DMS153 (cell line): ENCODE measurements around the gene MXRA7.
A peak's percentile ranks its signal among the peaks of the same experiment; 100 is the strongest.
"Not testable (repeated sequence)": the region's sequence is repeated elsewhere in the genome, so short reads cannot be mapped to it uniquely, and the experiment has no call there.

ENCODE experiments used
- DNase-seq: peaks from one replicate; lab custom pipeline; 2025; lab: John Stamatoyannopoulos, UW

The MXRA7 gene

GRCh38 chr17:76643553-76644148 lies 67.1 kb downstream of the MXRA7 start, which contains the start of gene ST6GALNAC1:
ST6GALNAC1 (minus strand) TSS chr17:76643757; CDS start chr17:76643638, 119 bp downstream.
- peak; percentile 38 for DNase-seq

GRCh38 chr17:76642994-76643393 lies 67.8 kb downstream of the MXRA7 start:
- DNase-seq, result no peak

- no peak for DNase-seq
Observed at GRCh38 chr17:76642032-76642561, 68.7 kb downstream of the MXRA7 start.

- peak; percentile 47 for DNase-seq
Observed at GRCh38 chr17:76641501-76641900, 69.3 kb downstream of the MXRA7 start.

- no peak for DNase-seq
Observed at GRCh38 chr17:76640550-76641380, 70.0 kb downstream of the MXRA7 start.

GRCh38 chr17:76638263-76638662 lies 72.5 kb downstream of the MXRA7 start:
- DNase-seq, result no peak

GRCh38 chr17:76636486-76637206 lies 74.1 kb downstream of the MXRA7 start:
- DNase-seq, result not testable (repeated sequence)

GRCh38 chr17:76635659-76636360 lies 75.0 kb downstream of the MXRA7 start:
- no peak for DNase-seq

GRCh38 chr17:76635039-76635438 lies 75.7 kb downstream of the MXRA7 start:
- DNase-seq, result no peak

- DNase-seq, result no peak
Observed at GRCh38 chr17:76633628-76634328, 77.0 kb downstream of the MXRA7 start.

- no peak for DNase-seq
Observed at GRCh38 chr17:76631821-76632565, 78.8 kb downstream of the MXRA7 start.

GRCh38 chr17:76630151-76630550 lies 80.6 kb downstream of the MXRA7 start:
- no peak for DNase-seq
